ENCODE measurements around the gene DNAJC18. TPM values are rescaled to one million over a fixed set of nuclear protein-coding genes. Genes with fewer than 3 reads are reported as not detected.

DNAJC18 gene
- total and polyA plus RNA-seq, 2 of the 8 experiments (the other 6 are each of a cell fraction or from before 2014, with no cell fraction given), result 7.8 to 29.2 TPM

GRCh38 chr5:139399501-139400121 lies 39.7 kb downstream of the DNAJC18 start:
- Histone ChIP-seq H3K27me3 (replicated peaks in 1 of 4; ENCODE audit: control insufficient read depth in 3 of 4, extremely low read depth in 1 of 4, insufficient read depth in 3 of 4, low read length in 3 of 4) (peaks cover 0 to 12% (median 9%) of the 10 kb centered on the region in 4 experiments; a peak in 5 of 7 replicates), H3K9ac (replicated peaks in 1 of 4; ENCODE audit: extremely low read depth in 1 of 4, low read depth in 3 of 4, low read length in 3 of 4) (no peak overlapping the region; a peak in 1 of 7 replicates), H4K20me1 (replicated peaks in 1 of 2; ENCODE audit: control insufficient read depth in 1 of 2, insufficient read depth in 2 of 2, low read length in 2 of 2) (peaks cover 0 to 4% of the 10 kb centered on the region in 2 experiments), H2AFZ (ENCODE audit: low read length) (no peak overlapping the region), H3K14ac (ENCODE audit: insufficient read length) (no peak overlapping the region), H3K4me3 (ENCODE audit: extremely low read depth in 1 of 4, insufficient read depth in 2 of 4, low read depth in 3 of 4, low read length in 4 of 4) (no peak overlapping the region), H4K91ac (replicated peaks; ENCODE audit: insufficient read length, low read length) (no peak overlapping the region), H3K4ac (replicated peaks; ENCODE audit: insufficient read length, low read depth, low read length) (no peak overlapping the region), H3K23me2 (ENCODE audit: low read depth, low read length) (peaks cover 9% of the 10 kb centered on the region), H3K18ac (ENCODE audit: extremely low read depth, low read length) (no peak overlapping the region), H3K79me2 (ENCODE audit: control insufficient read depth in 1 of 2, insufficient read depth in 2 of 2, low read length in 2 of 2) (no peaks in the 10 kb centered on the region; a peak in 2 of 4 replicates), H3K56ac (replicated peaks; ENCODE audit: insufficient read length, low read depth, low read length) (no peak overlapping the region), H2AK5ac (ENCODE audit: low read depth, low read length) (no peak overlapping the region), H3K36me3 (ENCODE audit: control insufficient read depth in 2 of 4, insufficient read depth in 4 of 4, low read length in 3 of 4) (peaks cover 0 to 6% (median 3%) of the 10 kb centered on the region in 4 experiments; a peak in 2 of 8 replicates), H3K79me1 (ENCODE audit: low read depth, low read length) (no peaks in the 10 kb centered on the region), H4K8ac (ENCODE audit: extremely low read depth, insufficient read depth, low read length) (no peak overlapping the region), H4K5ac (ENCODE audit: insufficient read length, low read depth, low read length) (no peak overlapping the region), H2BK120ac (replicated peaks; ENCODE audit: low read depth, low read length) (no peak overlapping the region), H3K9me3 (ENCODE audit: insufficient read depth in 2 of 2, low read depth in 1 of 2, low read length in 1 of 2) (no peaks in the 10 kb centered on the region), H3K27ac (ENCODE audit: low read depth, low read length) (no peak overlapping the region), H3K4me1 (replicated peaks in 1 of 4; ENCODE audit: control insufficient read depth in 3 of 4, insufficient read depth in 4 of 4, low read length in 3 of 4) (peaks cover 3 to 16% (median 8%) of the 10 kb centered on the region in 4 experiments), H3K23ac (ENCODE audit: insufficient read length) (no peak overlapping the region), H3K4me2 (ENCODE audit: insufficient read depth in 1 of 2, low read depth in 2 of 2, low read length in 2 of 2) (no peak overlapping the region), H2BK15ac (ENCODE audit: low read length) (no peak overlapping the region), H2BK12ac (ENCODE audit: low read depth, low read length) (no peak overlapping the region), H2BK5ac (ENCODE audit: low read depth, low read length) (no peak overlapping the region), H2BK20ac (ENCODE audit: low read length) (no peak overlapping the region)
- WGBS, 2 experiments (ENCODE audit: extremely low coverage in 1 of 2, insufficient coverage in 1 of 2, insufficient read length in 1 of 2, insufficient replicate concordance in 2 of 2, low coverage in 1 of 2, low lambda C conversion rate in 2 of 2, missing lambda C conversion rate in 1 of 2), result 94% methylated on average over 6 of the region's 6 CpGs; no CpG with 5 or more reads in 1 of the 2 experiments
- FAIRE-seq (no peak), DNase-seq (ENCODE audit: low read depth in 1 of 2, low spot score in 2 of 2) (no peak)
- TF ChIP-seq SP1 (IDR thresholded peaks at IDR 0.05; ENCODE audit: low read depth, low read length) (no peak), NRF1 (IDR thresholded peaks at IDR 0.05; ENCODE audit: low read depth, low read length) (no peak), HDAC6 (IDR thresholded peaks at IDR 0.05; ENCODE audit: low read depth, low read length) (no peak), NANOG (IDR thresholded peaks at IDR 0.05; ENCODE audit: insufficient read depth, low read depth, low read length, poor library complexity, severe bottlenecking) (no peak), CTBP2 (IDR thresholded peaks at IDR 0.05; ENCODE audit: borderline replicate concordance, insufficient read depth, insufficient read length, low read length) (no peak), POLR2A (IDR thresholded peaks at IDR 0.05; ENCODE audit: control extremely low read depth in 1 of 2, low read depth in 2 of 2, low read length in 2 of 2) (no peak)
- CTCF ChIA-PET (ENCODE audit: partially characterized antibody), result interaction anchor here (0.6 to 3.4 kb wide), 3 partner anchors 11 to 73 kb away, joined by 3 to 14 read pairs (median 4); no protein-coding TSS in a partner anchor
- POLR2A ChIA-PET (ENCODE audit: partially characterized antibody), result interaction anchor here (0.9 to 1.1 kb wide), 2 partner anchors 8 to 16 kb away, joined by 3 read pairs; no protein-coding TSS in a partner anchor
